RWPE1 (cell line): ENCODE data around the gene MYO3A.

ENCODE experiments used
- CTCF ChIA-PET: fragments of 350-600 bp; sonication (Branson Sonifier 250); formaldehyde crosslinking; extraction: SDS; loops from one replicate; lab custom pipeline; 2021; lab: Yijun Ruan, JAX
- POLR2A ChIA-PET: fragments of 400-600 bp; formaldehyde crosslinking; extraction: SDS; loops from one replicate; lab custom pipeline; 2020; ENCODE audit warnings: antibody characterized with exemption; ENCODE audit not compliant: low non-redundant PET; lab: Yijun Ruan, JAX
- DNase-seq: peaks from one replicate; pipeline ENCODE4 v3.0.0; 2012; ENCODE audit warnings: low spot score
- H3K27ac ChIP-seq: fragments of 450-650 bp; 2 replicates; pipeline ENCODE4 v1.5.1; 2017
- TF ChIP-seq, protein P1 (sequence below): fragments of 450-650 bp; conservative IDR thresholded peaks from 2 replicates; pipeline ENCODE4 v1.5.1; 2017; ENCODE audit warnings: low read depth, mild to moderate bottlenecking

MYO3A gene

DNA sequence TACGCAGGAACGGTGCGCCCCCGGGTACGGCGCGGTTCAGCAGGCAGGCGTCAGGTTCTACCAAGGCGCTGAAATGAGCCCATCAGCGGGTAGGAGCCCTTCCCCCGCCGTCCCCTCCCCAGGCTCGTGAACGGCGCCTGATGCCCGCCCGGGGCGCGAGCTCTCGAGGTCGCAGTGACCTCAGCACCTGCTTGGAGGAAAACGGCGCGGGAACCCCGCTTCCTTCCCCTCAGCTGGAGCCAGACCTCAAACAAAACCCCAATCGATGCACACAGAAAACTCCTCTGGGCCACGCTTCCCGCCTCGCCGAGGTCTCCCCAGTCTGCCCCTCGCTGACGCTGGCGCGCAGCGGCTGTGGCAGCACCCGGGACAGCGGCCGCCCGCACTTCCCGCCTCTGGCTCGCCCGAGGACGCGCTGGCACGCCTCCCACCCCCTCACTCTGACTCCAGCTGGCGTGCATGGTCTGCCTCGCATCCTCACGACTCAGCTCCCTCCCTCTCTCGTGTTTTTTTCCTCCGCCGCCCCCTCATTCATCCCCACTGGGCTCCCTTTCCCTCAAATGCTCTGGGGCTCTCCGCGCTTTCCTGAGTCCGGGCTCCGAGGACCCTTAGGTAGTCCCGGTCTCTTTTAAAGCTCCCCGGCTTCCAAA lies 282.0 kb downstream of the MYO3A start:
- POLR2A ChIA-PET = no interaction called here

DNA sequence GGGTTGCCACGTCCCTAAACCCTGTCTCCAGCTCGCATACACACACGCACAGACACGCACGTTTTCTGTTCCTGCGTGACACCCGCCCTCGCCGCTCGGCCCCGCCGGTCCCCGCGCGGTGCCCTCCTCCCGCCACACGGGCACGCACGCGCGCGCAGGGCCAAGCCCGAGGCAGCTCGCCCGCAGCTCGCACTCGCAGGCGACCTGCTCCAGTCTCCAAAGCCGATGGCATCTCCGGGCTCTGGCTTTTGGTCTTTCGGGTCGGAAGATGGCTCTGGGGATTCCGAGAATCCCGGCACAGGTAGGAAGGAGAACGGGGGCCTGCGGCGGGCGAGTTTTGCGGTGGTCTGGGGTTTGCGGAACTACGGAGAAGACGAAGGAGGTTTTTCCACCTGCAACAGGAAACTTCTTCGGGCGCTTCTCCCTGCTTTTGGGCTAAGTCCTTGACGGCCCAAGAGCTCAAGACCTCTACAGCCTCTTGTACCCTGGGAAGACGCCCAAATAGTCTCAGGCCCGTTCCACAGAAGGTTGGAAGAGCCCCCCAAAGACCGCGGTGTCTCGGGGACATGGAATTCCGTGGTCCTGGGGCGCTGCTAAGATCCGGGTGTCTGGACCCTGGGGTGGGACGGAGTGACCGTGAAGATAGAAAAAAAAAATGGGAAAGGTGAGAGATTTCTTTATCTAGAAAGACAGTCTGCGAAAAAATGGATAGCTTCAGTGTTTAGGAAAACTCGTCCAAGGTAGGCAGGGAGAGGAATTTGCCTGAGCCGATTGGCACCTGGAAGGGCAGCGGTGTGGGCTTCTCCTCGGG lies 282.8 kb downstream of the MYO3A start, which contains the start of gene GAD2:
Gene GAD2 (plus strand): TSS at position 190 of the 811 bp plus-strand sequence. CDS start 36 bp downstream, at position 226.
- POLR2A ChIA-PET = no interaction called here
- TF ChIP-seq, protein P1, sequence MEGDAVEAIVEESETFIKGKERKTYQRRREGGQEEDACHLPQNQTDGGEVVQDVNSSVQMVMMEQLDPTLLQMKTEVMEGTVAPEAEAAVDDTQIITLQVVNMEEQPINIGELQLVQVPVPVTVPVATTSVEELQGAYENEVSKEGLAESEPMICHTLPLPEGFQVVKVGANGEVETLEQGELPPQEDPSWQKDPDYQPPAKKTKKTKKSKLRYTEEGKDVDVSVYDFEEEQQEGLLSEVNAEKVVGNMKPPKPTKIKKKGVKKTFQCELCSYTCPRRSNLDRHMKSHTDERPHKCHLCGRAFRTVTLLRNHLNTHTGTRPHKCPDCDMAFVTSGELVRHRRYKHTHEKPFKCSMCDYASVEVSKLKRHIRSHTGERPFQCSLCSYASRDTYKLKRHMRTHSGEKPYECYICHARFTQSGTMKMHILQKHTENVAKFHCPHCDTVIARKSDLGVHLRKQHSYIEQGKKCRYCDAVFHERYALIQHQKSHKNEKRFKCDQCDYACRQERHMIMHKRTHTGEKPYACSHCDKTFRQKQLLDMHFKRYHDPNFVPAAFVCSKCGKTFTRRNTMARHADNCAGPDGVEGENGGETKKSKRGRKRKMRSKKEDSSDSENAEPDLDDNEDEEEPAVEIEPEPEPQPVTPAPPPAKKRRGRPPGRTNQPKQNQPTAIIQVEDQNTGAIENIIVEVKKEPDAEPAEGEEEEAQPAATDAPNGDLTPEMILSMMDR = no peak
- CTCF ChIA-PET = interaction anchor here (0.5 to 0.7 kb wide), 4 partner anchors 32 to 887 kb away, joined by 3 to 4 read pairs (median 3); no protein-coding TSS in a partner anchor
- no peak within 1 kb of the TSS for H3K27ac ChIP-seq
- no peak for DNase-seq

More for the DNA sequence above, 282.0 kb downstream of the MYO3A start:
- no peak overlapping the region for H3K27ac ChIP-seq
- TF ChIP-seq, protein P1 = no peak
- peak; percentile 49 for DNase-seq
- CTCF ChIA-PET = interaction anchor here (0.5 to 0.6 kb wide), 3 partner anchors 33 to 886 kb away, joined by 3 to 4 read pairs (median 3); no protein-coding TSS in a partner anchor

DNA sequence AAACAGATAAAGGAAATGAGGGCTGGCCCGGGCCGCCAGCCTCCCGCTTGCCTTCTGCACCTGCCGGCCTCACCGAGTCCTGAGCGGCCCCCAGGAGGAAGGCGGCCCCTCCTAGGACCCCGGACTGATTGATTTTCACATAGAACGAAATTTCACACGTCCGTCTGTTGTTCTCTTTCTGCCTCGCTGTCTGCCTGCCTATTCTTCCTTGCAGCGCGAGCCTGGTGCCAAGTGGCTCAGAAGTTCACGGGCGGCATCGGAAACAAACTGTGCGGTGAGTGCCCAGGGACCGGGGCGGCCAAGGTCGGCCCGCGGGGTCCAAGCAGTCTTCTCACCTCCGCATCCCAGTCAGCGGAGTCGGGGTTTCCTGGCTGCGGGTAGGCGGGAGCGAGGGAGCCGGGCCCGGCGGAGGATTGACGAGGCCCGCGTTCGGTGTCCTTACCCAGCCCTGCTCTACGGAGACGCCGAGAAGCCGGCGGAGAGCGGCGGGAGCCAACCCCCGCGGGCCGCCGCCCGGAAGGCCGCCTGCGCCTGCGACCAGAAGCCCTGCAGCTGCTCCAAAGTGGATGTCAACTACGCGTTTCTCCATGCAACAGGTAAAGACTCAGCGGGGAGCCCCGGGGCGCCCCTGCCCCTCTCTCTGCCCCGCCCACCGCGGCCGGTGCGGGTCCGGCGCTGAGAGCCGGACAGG lies 283.5 kb downstream of the MYO3A start:
- CTCF ChIA-PET = interaction anchor here (0.7 kb wide), 1 partner anchor 258 kb away, joined by 3 read pairs; no protein-coding TSS in a partner anchor
- DNase-seq = no peak
- POLR2A ChIA-PET = no interaction called here
- TF ChIP-seq, protein P1 = no peak
- H3K27ac ChIP-seq = no peak overlapping the region

DNA sequence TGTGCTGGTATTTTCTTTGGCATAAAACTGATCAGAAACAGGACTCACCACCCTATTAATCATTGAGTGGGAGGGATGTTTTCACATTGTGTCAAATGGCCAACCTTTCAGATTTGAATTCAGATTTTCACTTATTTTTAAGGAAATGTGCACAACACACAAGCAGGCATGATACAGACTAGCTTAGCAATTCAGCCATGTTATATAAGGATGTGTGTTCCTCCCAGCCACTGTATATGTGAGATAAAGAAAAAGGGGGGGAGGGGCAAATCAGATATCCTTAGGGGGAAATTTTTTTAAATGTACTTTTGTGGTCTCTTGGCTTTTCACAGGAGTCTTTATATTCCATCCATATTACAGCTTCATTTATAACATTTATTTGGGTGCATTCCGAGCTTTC lies 285.6 kb downstream of the MYO3A start:
- ChIA-PET CTCF (no interaction called here), POLR2A (no interaction called here)

DNA sequence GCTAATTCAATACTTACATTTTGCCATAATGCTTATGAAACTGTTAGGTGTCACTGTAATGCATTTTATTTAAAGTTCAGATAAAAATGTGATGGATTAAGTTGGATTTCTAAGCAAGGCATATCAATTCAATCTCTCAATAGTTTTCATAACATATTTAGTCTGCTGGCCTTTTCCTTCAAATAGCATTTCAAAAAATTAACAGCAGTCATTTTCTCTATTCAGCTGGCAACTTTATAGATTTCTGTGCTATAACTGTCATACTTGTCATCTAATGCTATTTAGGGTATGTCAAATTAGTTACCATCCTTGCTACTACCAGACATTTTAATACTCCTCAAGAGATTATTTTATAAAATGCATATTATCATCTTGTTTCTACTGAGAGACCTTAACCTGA lies 286.9 kb downstream of the MYO3A start:
- no peak for DNase-seq
- H3K27ac ChIP-seq = no peak overlapping the region
- TF ChIP-seq, protein P1 = no peak
- POLR2A ChIA-PET = no interaction called here
- CTCF ChIA-PET = no interaction called here

More for the DNA sequence above, 285.6 kb downstream of the MYO3A start:
- H3K27ac ChIP-seq = no peak overlapping the region
- no peak for DNase-seq
- TF ChIP-seq, protein P1 = no peak

DNA sequence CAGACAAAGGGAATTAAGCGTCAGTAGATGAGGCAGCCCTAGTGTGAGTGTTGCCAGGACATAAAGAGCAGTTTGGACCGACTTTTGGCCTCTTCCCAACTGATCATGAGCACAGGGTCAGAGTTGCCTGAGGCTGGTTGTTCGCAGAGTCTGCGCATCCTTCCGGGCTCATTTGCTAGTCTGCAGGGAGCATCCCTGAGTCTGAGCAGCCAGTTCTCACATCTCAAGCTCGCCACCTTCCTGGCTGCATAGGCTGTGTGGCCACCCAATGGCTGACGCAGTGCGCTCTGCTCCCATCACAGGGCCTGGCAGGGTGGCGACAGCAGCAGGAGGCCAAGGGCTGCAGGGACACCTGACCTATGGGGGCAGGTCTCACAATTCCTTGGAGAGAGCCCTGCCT lies 287.5 kb downstream of the MYO3A start:
- TF ChIP-seq, protein P1 = no peak
- CTCF ChIA-PET = no interaction called here
- POLR2A ChIA-PET = no interaction called here
- DNase-seq = no peak
- H3K27ac ChIP-seq = no peak overlapping the region
